DND-41 (cell line): ENCODE data around the gene GTF2IRD1.
"Not testable (repeated sequence)": the region's sequence is repeated elsewhere in the genome, so short reads cannot be mapped to it uniquely, and the experiment has no call there.

Source experiments
- ATAC-seq: fragments of 200-7000 bp; cut with Tn5 transposase; 3 replicates; pipeline ENCODE4 v1.9.1; 2021; ENCODE audit warnings: low read depth; ENCODE audit not compliant: insufficient read depth
- DNase-seq: peaks from one replicate; pipeline ENCODE4 v3.0.0-alpha.2; 2020
- H2AFZ ChIP-seq: 2 replicates; pipeline ENCODE4 v1.6.0; 2012; ENCODE audit warnings: low read depth, low read length
- H3K27ac ChIP-seq: 2 replicates; pipeline ENCODE4 v1.5.1; 2012; ENCODE audit warnings: low read length, inconsistent platforms
- H3K27me3 ChIP-seq: fragments of 200-600 bp; sonication (generic); 2 replicates; pipeline ENCODE4 v1.6.0; 2012; ENCODE audit warnings: low read length, mild to moderate bottlenecking, inconsistent platforms; ENCODE audit not compliant: insufficient read depth, poor library complexity
- H3K36me3 ChIP-seq: 2 replicates; pipeline ENCODE4 v1.5.1; 2012; ENCODE audit warnings: low read length, inconsistent platforms; ENCODE audit not compliant: insufficient read depth
- H3K4me1 ChIP-seq: 2 replicates; pipeline ENCODE4 v1.5.1; 2012; ENCODE audit warnings: mild to moderate bottlenecking, low read length; ENCODE audit not compliant: insufficient read depth
- H3K4me2 ChIP-seq: 2 replicates; pipeline ENCODE4 v1.6.0; 2012; ENCODE audit warnings: mild to moderate bottlenecking, moderate library complexity, low read length, inconsistent platforms; ENCODE audit not compliant: insufficient read depth
- H3K4me3 ChIP-seq, 2 experiments: fragments of 200-600 bp in 1 of 2; shearing (Covaris generic) in 1 of 2; 2 replicates each; pipeline ENCODE4 v1.5.1; 2012 to 2016; ENCODE audit warnings: inconsistent platforms in 2 of 2, low read length in 2 of 2, mild to moderate bottlenecking in 2 of 2, low read depth in 1 of 2, moderate library complexity in 1 of 2
- H3K79me2 ChIP-seq: 2 replicates; pipeline ENCODE4 v1.6.0; 2012; ENCODE audit warnings: low read length, inconsistent platforms; ENCODE audit not compliant: insufficient read depth
- H3K9ac ChIP-seq: 2 replicates; pipeline ENCODE4 v1.6.0; 2012; ENCODE audit warnings: low read depth, mild to moderate bottlenecking, inconsistent platforms, low read length, moderate library complexity
- H3K9me3 ChIP-seq: 2 replicates; pipeline ENCODE4 v1.5.1; 2012; ENCODE audit warnings: low read length, moderate library complexity, mild to moderate bottlenecking, inconsistent platforms; ENCODE audit not compliant: insufficient read depth, severe bottlenecking
- H4K20me1 ChIP-seq: 2 replicates; pipeline ENCODE4 v1.6.0; 2012; ENCODE audit warnings: low read length; ENCODE audit not compliant: insufficient read depth
- CTCF ChIP-seq: IDR thresholded peaks from 2 replicates; pipeline ENCODE4 v1.5.1; 2012; ENCODE audit warnings: borderline replicate concordance, low read length, moderate library complexity, mild to moderate bottlenecking; ENCODE audit not compliant: poor library complexity, severe bottlenecking; ENCODE audit errors: extremely low read depth
- EZH2 ChIP-seq: IDR thresholded peaks from 3 replicates; pipeline ENCODE4 v1.6.1; 2012; ENCODE audit warnings: borderline replicate concordance, low read depth, mild to moderate bottlenecking, moderate library complexity, low read length, inconsistent platforms; ENCODE audit not compliant: severe bottlenecking

GTF2IRD1 gene

DNA sequence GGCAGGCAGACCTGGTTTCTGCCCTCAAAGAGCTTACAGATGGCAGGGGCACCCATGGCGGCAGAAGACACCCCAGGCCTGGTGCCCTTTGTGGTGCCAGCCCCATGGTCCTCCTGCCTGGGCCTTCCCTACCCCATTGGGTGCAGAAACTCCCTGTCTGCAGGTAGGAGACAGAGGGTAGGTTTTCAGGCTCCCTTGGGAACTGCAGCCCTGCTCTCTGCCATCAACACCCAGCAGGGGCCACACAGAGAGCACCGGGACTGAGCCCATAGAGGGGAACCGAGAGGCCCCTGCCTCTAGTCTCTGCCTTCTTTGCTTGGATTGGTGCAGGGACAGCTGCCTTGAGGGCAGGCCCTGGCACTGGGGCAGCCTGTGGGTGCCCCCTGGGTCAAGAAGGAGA lies 52.6 kb downstream of the GTF2IRD1 start:
- ATAC-seq (no peak), DNase-seq (no peak)
- 0 out of 2 replicates have a peak, but pooled peaks cover 3% of the 10 kb centered on the region for H3K79me2 ChIP-seq
- no peaks in the 10 kb centered on the region for H3K27me3 ChIP-seq
- H3K4me1 ChIP-seq = no peaks in the 10 kb centered on the region
- H3K36me3 ChIP-seq = no peaks in the 10 kb centered on the region; the same call in 1 of the 2 replicates
- H4K20me1 ChIP-seq = peaks cover 20% of the 10 kb centered on the region
- TF ChIP-seq EZH2 (no peak), CTCF (no peak)
- H3K4me2 ChIP-seq = no peak overlapping the region
- no peak overlapping the region for H2AFZ ChIP-seq
- no peak overlapping the region for H3K27ac ChIP-seq
- H3K4me3 ChIP-seq = no peak overlapping the region
- H3K9ac ChIP-seq = no peak overlapping the region
- H3K9me3 ChIP-seq = no peaks in the 10 kb centered on the region

- Histone ChIP-seq H4K20me1 (peaks cover 20% of the 10 kb centered on the region), H3K4me2 (no peak overlapping the region), H3K9me3 (no peaks in the 10 kb centered on the region), H3K4me1 (no peaks in the 10 kb centered on the region), H3K79me2 (0 out of 2 replicates have a peak, but pooled peaks cover 3% of the 10 kb centered on the region), H3K27me3 (no peaks in the 10 kb centered on the region), H3K36me3 (peaks cover 10% of the 10 kb centered on the region), H3K27ac (no peak overlapping the region), H3K4me3 (no peak overlapping the region), H2AFZ (no peak overlapping the region), H3K9ac (no peak overlapping the region)
- TF ChIP-seq CTCF = no peak
- no peak for TF ChIP-seq EZH2
- DNase-seq = no peak
- no peak for ATAC-seq
Measured at GRCh38 chr7:74507538-74508319, 54.0 kb downstream of the GTF2IRD1 start.

DNA sequence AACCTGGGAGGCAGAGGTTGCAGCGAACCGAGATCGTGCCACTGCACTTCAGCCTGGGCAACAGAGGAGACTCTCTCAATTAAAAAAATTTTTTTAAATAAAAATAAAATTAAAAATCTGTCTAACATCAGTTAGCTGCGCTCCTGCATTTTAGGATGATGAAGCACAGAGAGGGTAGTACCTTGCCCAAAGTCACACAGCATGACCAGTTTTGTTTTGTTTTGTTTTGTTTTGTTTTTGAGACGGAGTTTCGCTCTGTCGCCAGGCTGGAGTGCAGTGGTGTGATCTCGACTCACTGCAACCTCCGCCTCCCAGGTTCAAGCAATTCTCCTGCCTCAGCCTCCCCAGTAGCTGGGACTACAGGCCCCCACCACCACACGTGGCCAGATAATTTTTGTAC lies 55.7 kb downstream of the GTF2IRD1 start:
- not testable (repeated sequence) for H3K27ac ChIP-seq, H3K4me3 ChIP-seq, H3K79me2 ChIP-seq, ATAC-seq, H2AFZ ChIP-seq, DNase-seq, H3K9ac ChIP-seq, H3K4me2 ChIP-seq, H3K4me1 ChIP-seq, H3K27me3 ChIP-seq, H3K9me3 ChIP-seq
- H3K36me3 ChIP-seq = peaks cover 14% of the 10 kb centered on the region
- peaks cover 17% of the 10 kb centered on the region for H4K20me1 ChIP-seq

DNA sequence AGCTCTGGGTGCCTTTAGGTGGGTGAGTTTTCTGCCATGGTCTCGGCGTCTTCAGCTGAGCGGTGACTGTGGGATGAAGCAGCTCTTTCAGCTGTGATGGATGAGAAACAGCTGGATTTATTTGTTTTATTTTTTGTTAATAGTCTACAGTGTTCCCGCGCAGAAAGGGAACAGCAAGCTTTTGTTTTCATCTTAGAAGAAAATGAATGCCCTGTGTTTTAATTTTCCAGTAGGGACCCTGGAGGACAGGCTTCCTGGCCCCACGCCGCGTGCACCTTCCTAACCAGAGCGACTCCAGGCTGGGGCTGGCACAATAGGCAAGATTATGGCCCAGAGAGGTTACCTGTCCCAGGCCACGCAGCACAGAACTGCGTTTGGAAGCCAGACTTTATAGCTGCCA lies 57.6 kb downstream of the GTF2IRD1 start:
- no peak overlapping the region for H3K4me3 ChIP-seq
- H3K27me3 ChIP-seq = no peaks in the 10 kb centered on the region
- H3K27ac ChIP-seq = no peak overlapping the region
- H3K4me1 ChIP-seq = no peaks in the 10 kb centered on the region
- TF ChIP-seq CTCF (no peak), EZH2 (no peak)
- peaks cover 24% of the 10 kb centered on the region for H3K36me3 ChIP-seq
- H2AFZ ChIP-seq = no peak overlapping the region
- no peak for ATAC-seq
- DNase-seq = no peak
- no peaks in the 10 kb centered on the region for H3K9me3 ChIP-seq
- H3K9ac ChIP-seq = no peak overlapping the region
- H3K4me2 ChIP-seq = no peak overlapping the region
- no peaks in the 10 kb centered on the region for H3K79me2 ChIP-seq
- H4K20me1 ChIP-seq = peaks cover 8% of the 10 kb centered on the region
